Stimulated activated naive CD8-positive, alpha-beta T cell treated with anti-CD3 and anti-CD28 coated beads, Interleukin-15, Interleukin-2, amounts not matched to agents 100 ng/mL and 50 ng/mL, for 24 hours (primary cell): Measurements from ENCODE around the gene AMPD2.
"Not testable (repeated sequence)": the region's sequence is repeated elsewhere in the genome, so short reads cannot be mapped to it uniquely, and the experiment has no call there.

Experiments used
- H3K27ac Mint-ChIP-seq: one replicate; pipeline ENCODE4 v1.8.0; 2021; ENCODE audit warnings: mild to moderate bottlenecking, mixed read lengths
- H3K27me3 Mint-ChIP-seq: one replicate; pipeline ENCODE4 v1.8.0; 2021; ENCODE audit warnings: mixed read lengths
- H3K36me3 Mint-ChIP-seq: one replicate; pipeline ENCODE4 v1.8.0; 2021; ENCODE audit warnings: low read depth, mixed read lengths
- H3K4me1 Mint-ChIP-seq: one replicate; pipeline ENCODE4 v1.8.0; 2021; ENCODE audit warnings: low read depth, mixed read lengths
- H3K4me3 Mint-ChIP-seq: one replicate; pipeline ENCODE4 v1.8.0; 2021; ENCODE audit warnings: mild to moderate bottlenecking, mixed read lengths
- H3K9me3 Mint-ChIP-seq: one replicate; pipeline ENCODE4 v1.8.0; 2021; ENCODE audit warnings: mixed read lengths

AMPD2 gene

GRCh38 chr1:109667452-109668122, 48.0 kb downstream of the AMPD2 start, which contains the start of gene GSTM2:
GSTM2 (plus strand) TSS chr1:109668057; CDS start chr1:109668116, 59 bp downstream.
- H3K9me3 Mint-ChIP-seq = no peaks in the 10 kb centered on the region
- peaks cover 23% of the 10 kb centered on the region for H3K4me1 Mint-ChIP-seq
- no peaks in the 10 kb centered on the region for H3K36me3 Mint-ChIP-seq
- H3K27me3 Mint-ChIP-seq = no peaks in the 10 kb centered on the region
- no peak within 1 kb of the TSS for H3K27ac Mint-ChIP-seq
- H3K4me3 Mint-ChIP-seq = peak within 1 kb of the TSS; percentile 70

GRCh38 chr1:109668123-109668775, 48.6 kb downstream of the AMPD2 start:
- H3K36me3 Mint-ChIP-seq = no peaks in the 10 kb centered on the region

GRCh38 chr1:109669246-109669948, 49.8 kb downstream of the AMPD2 start:
- Mint-ChIP-seq H3K27me3 (no peaks in the 10 kb centered on the region), H3K4me3 (peak overlapping the region; percentile 62), H3K4me1 (peaks cover 23% of the 10 kb centered on the region), H3K9me3 (no peaks in the 10 kb centered on the region), H3K36me3 (no peaks in the 10 kb centered on the region), H3K27ac (peak overlapping the region; percentile 56)

More at GRCh38 chr1:109668123-109668775, 48.6 kb downstream of the AMPD2 start:
- Mint-ChIP-seq H3K9me3 (no peaks in the 10 kb centered on the region), H3K4me3 (peak overlapping the region; percentile 70), H3K27me3 (no peaks in the 10 kb centered on the region), H3K27ac (no peak overlapping the region), H3K4me1 (peaks cover 23% of the 10 kb centered on the region)

- H3K27ac Mint-ChIP-seq, H3K27me3 Mint-ChIP-seq, H3K9me3 Mint-ChIP-seq, H3K36me3 Mint-ChIP-seq: not testable (repeated sequence)
- Mint-ChIP-seq H3K4me1 (peaks cover 23% of the 10 kb centered on the region), H3K4me3 (peak overlapping the region; percentile 62)
Measured at GRCh38 chr1:109669949-109670302, 50.3 kb downstream of the AMPD2 start.

- Mint-ChIP-seq H3K4me1 (peaks cover 23% of the 10 kb centered on the region), H3K36me3 (no peaks in the 10 kb centered on the region), H3K27ac (no peak overlapping the region), H3K4me3 (no peak overlapping the region), H3K9me3 (no peaks in the 10 kb centered on the region), H3K27me3 (no peaks in the 10 kb centered on the region)
Measured at GRCh38 chr1:109671067-109671466, 51.4 kb downstream of the AMPD2 start.

- H3K9me3 Mint-ChIP-seq, H3K4me3 Mint-ChIP-seq, H3K27ac Mint-ChIP-seq, H3K36me3 Mint-ChIP-seq, H3K27me3 Mint-ChIP-seq: not testable (repeated sequence)
- peaks cover 17% of the 10 kb centered on the region for H3K4me1 Mint-ChIP-seq
Measured at GRCh38 chr1:109673861-109674260, 54.2 kb downstream of the AMPD2 start.

GRCh38 chr1:109676683-109677381, 57.2 kb downstream of the AMPD2 start:
- not testable (repeated sequence) for H3K9me3 Mint-ChIP-seq, H3K27ac Mint-ChIP-seq, H3K27me3 Mint-ChIP-seq, H3K36me3 Mint-ChIP-seq, H3K4me3 Mint-ChIP-seq, H3K4me1 Mint-ChIP-seq

GRCh38 chr1:109677459-109677858, 57.8 kb downstream of the AMPD2 start:
- Mint-ChIP-seq H3K27ac (no peak overlapping the region), H3K4me3 (no peak overlapping the region), H3K27me3 (no peaks in the 10 kb centered on the region), H3K4me1 (no peaks in the 10 kb centered on the region), H3K36me3 (no peaks in the 10 kb centered on the region), H3K9me3 (no peaks in the 10 kb centered on the region)

GRCh38 chr1:109678637-109679036, 59.0 kb downstream of the AMPD2 start:
- H3K36me3 Mint-ChIP-seq, H3K27ac Mint-ChIP-seq, H3K27me3 Mint-ChIP-seq, H3K9me3 Mint-ChIP-seq, H3K4me1 Mint-ChIP-seq, H3K4me3 Mint-ChIP-seq: not testable (repeated sequence)
